ENCODE measurements around the gene DAG1.

DNA sequence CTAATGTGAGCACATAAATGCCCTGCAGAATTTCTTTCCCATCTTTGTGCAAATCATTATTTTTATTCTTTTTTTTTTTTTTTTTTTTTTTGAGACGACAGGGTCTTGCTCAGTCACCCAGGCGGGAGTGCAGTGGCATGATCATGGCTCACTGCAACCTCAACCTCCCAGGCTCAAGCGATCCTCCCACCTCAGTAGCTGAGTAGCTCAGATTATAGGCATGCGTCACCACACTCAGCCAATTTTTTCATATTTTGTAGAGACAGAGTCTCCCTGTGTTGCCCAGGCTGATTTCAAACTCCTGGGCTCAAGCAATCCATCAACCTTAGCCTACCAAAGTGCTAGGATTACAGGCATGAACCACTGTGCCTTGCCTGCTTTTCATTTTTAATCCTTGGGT lies 22.9 kb downstream of the DAG1 start:
- TF ChIP-seq, protein P1, sequence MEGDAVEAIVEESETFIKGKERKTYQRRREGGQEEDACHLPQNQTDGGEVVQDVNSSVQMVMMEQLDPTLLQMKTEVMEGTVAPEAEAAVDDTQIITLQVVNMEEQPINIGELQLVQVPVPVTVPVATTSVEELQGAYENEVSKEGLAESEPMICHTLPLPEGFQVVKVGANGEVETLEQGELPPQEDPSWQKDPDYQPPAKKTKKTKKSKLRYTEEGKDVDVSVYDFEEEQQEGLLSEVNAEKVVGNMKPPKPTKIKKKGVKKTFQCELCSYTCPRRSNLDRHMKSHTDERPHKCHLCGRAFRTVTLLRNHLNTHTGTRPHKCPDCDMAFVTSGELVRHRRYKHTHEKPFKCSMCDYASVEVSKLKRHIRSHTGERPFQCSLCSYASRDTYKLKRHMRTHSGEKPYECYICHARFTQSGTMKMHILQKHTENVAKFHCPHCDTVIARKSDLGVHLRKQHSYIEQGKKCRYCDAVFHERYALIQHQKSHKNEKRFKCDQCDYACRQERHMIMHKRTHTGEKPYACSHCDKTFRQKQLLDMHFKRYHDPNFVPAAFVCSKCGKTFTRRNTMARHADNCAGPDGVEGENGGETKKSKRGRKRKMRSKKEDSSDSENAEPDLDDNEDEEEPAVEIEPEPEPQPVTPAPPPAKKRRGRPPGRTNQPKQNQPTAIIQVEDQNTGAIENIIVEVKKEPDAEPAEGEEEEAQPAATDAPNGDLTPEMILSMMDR (conservative IDR thresholded peaks at IDR 0.05) = no peak
- TF ChIP-seq EZH2 (IDR thresholded peaks at IDR 0.05; ENCODE audit: low read depth) = no peak
